ENCODE results near the gene TPO.

The TPO gene

GRCh38 chr2:1509271-1510065, 96.2 kb downstream of the TPO start:
- no peak overlapping the region for H3K4me3 ChIP-seq (ENCODE audit: low read length)
- no peak for DNase-seq (ENCODE audit: low read depth)
- TF ChIP-seq CTCF (conservative IDR thresholded peaks at IDR 0.05; ENCODE audit: low read depth, low read length) = no peak

- DNase-seq (ENCODE audit: low read depth) = no peak
- no peak for TF ChIP-seq CTCF (conservative IDR thresholded peaks at IDR 0.05; ENCODE audit: low read depth, low read length)
Observed at GRCh38 chr2:1510176-1510575, 96.9 kb downstream of the TPO start.

GRCh38 chr2:1511455-1511854, 98.2 kb downstream of the TPO start:
- no peak for TF ChIP-seq CTCF (conservative IDR thresholded peaks at IDR 0.05; ENCODE audit: low read depth, low read length)
- no peak overlapping the region for H3K4me3 ChIP-seq (ENCODE audit: low read length)
- no peak for DNase-seq (ENCODE audit: low read depth)

More at GRCh38 chr2:1510176-1510575, 96.9 kb downstream of the TPO start:
- H3K4me3 ChIP-seq (ENCODE audit: low read length) = no peak overlapping the region

GRCh38 chr2:1512321-1513289, 99.3 kb downstream of the TPO start:
- H3K4me3 ChIP-seq (ENCODE audit: low read length) = no peak overlapping the region
- DNase-seq (ENCODE audit: low read depth) = no peak

GRCh38 chr2:1514391-1515072, 101.3 kb downstream of the TPO start:
- DNase-seq (ENCODE audit: low read depth) = no peak
- H3K4me3 ChIP-seq (ENCODE audit: low read length) = no peak overlapping the region
- TF ChIP-seq CTCF (conservative IDR thresholded peaks at IDR 0.05; ENCODE audit: low read depth, low read length) = no peak

More at GRCh38 chr2:1512321-1513289, 99.3 kb downstream of the TPO start:
- no peak for TF ChIP-seq CTCF (conservative IDR thresholded peaks at IDR 0.05; ENCODE audit: low read depth, low read length)

GRCh38 chr2:1515073-1515430, 101.8 kb downstream of the TPO start:
- DNase-seq (ENCODE audit: low read depth) = no peak
- TF ChIP-seq CTCF (conservative IDR thresholded peaks at IDR 0.05; ENCODE audit: low read depth, low read length) = no peak
- H3K4me3 ChIP-seq (ENCODE audit: low read length) = no peak overlapping the region
